GM12878 (cell line): ENCODE data around the gene XPOT.

ENCODE experiments used
- ATF2 ChIP-seq: IDR thresholded peaks from 2 replicates; pipeline ENCODE4 v1.6.1; 2012; ENCODE audit warnings: low read length, inconsistent platforms
- POLR2A ChIP-seq: IDR thresholded peaks from 2 replicates; pipeline ENCODE4 v1.6.1; 2011; ENCODE audit warnings: low read depth, mild to moderate bottlenecking, low read length
- POLR2AphosphoS5 ChIP-seq: IDR thresholded peaks from 2 replicates; pipeline ENCODE4 v1.6.1; 2011; ENCODE audit warnings: mild to moderate bottlenecking, low read length, inconsistent platforms
- SMC3 ChIP-seq: IDR thresholded peaks from 2 replicates; pipeline ENCODE4 v1.6.1; 2011; ENCODE audit warnings: low read length, improper control_type of control experiment, borderline replicate concordance

GRCh38 chr12:64385468-64385867, 18.7 kb upstream of the XPOT start:
- TF ChIP-seq SMC3 (no peak), POLR2AphosphoS5 (no peak), ATF2 (no peak), POLR2A (no peak)
